MV-4-11 (cell line): ENCODE measurements around the gene BCAS1.
"Not testable (repeated sequence)": the region's sequence is repeated elsewhere in the genome, so short reads cannot be mapped to it uniquely, and the experiment has no call there.

Experiments used
- DNase-seq: peaks from one replicate; lab custom pipeline; 2025; lab: John Stamatoyannopoulos, UW

The BCAS1 gene

DNA sequence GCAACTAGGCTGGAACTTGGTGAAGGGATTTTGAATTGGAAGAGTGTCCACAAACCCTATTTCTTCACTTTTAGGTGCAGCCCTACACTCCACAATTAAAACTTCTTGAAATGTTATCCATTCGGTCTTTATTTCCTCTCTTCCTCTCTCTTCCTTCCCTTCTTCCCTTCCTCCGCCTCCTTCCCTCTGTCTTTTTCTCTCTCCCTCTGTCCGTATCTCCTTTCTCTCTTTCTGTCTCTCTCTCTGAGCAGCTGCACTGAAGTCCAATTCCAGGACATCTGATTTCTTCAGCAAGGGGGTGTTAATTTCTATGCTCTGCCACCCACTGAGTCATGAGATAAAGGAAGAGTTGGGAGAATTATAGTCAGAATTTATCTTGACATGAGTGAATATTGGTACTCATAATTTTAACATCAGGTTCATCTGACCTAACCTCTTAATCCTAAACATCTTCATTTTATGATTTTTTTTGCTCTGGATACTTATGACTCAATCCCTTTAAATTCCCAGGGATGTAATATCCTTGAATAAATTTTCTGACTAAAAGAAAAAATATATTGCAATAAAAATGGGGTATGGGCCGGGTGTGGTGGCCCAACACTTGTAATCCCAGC lies 84.2 kb downstream of the BCAS1 start:
- no peak for DNase-seq

DNA sequence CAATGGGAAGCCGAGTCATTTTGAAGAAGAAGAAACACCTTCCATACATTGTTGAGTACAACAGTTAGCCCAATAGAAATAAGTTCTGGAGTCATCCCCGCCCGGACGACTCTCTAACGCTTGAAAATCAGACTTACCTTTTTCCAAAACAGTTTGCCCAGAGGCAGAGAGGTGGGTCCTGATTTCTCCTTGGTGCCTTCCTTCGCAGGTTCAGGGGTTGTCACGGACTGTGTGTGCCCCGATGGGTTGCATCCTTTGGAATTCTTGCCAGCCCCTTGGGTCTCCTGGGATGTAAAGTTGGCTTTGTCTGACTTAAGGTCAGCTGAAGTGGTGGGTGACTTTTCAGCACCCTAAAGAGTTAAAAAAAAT lies 85.3 kb downstream of the BCAS1 start:
- DNase-seq = no peak

DNA sequence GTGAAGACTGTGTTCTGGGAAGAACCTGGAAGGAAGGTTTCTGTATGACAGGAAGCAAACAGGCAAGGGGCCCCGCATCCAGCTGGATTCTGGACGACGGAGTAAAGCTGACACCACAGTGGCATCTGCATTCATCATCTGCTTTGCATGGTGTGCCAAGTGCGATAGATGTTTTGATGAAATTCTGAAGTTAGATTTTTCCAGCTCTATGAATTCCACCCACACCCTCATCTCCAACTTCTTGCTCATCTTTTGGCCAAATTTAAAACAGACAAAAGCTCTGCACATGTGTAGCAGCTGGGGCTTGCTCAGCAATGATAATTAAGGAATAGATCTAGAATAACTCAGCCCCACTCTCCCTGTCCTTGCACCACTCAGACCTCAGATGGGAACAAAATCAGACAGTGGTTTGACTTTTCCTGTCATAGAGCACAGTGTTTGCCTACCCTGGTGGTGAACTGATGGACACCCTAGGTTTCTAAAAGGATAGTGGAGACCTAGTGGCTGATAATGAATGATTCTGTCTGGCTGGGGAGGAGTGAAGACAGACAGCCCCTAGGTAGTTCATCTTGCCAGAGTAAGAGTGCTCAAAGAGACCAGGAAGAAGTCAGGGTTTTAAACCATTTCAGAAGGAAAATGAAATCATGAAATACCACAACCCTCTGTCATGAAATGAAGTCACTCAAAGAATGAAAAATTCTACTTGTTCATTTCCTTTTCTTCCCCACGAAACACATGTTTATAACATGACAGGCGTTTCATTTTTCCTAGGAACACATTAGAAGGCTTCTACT lies 85.8 kb downstream of the BCAS1 start:
- no peak for DNase-seq

DNA sequence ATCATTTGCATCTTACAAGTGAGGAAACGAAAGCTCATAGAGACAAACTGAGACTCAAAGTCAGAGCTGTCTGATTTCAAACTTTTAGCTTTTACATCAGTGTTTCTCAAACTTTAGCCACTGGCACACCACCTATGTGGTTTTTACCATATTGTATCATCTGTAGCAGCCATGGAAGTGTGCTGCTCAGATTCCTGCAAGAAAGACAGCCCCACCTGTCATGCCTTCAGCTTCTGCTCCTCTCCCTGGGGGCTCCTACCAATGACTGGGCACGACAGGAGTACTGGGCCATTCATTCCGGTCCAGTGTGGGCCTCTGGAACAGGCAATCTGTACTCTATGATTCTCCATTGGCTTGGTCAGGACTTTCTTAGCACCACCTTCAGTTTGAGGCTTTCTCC lies 87.0 kb downstream of the BCAS1 start:
- no peak for DNase-seq

DNA sequence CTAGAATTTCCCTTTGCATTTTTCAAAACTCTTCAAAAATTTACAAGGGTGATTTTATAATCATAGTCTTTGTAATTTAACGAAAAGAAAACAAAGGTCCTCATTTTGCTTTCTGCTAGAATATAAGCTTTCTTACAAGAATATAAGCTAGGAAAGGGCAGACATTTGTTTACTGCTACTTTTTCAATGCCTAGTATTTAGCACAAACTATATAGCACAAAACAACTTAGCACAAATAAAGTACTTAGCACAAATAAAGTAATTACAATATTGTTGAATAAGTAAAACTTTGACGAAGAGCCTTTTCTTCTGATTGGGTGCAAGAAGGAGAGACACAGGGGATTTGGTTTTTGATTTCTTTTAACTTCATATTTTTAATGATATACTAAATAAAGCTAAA lies 87.8 kb downstream of the BCAS1 start:
- DNase-seq = no peak

DNA sequence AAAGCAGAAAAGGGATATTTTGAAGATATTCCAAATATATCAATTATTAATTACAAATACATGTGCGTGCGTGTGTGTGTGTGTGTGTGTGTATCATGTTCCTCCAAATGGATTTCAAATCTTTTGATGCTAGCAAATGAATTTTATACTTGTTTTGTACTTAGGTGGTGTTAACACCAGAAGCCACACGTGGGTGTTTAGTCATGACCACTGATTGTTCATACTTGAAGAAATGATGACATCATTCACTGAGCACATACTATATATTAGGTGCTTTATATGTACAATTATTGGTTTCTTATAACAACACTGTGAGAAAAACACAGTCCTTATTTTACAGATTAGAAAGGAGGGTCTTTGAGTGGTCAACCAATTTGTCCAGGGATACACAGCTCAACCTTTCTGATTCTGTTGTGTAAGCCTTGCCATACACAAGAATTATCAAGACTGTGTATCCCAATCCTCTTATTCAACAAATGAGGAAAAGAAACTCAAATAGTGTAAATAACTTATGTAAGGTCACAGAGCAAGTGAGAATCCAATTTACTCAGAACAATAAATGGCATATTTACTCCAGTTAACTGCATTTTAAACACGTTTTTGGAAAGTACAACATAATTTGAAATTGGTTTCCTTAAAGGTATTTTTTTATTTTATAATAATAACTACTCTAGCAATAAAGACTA lies 88.5 kb downstream of the BCAS1 start:
- no peak for DNase-seq

DNA sequence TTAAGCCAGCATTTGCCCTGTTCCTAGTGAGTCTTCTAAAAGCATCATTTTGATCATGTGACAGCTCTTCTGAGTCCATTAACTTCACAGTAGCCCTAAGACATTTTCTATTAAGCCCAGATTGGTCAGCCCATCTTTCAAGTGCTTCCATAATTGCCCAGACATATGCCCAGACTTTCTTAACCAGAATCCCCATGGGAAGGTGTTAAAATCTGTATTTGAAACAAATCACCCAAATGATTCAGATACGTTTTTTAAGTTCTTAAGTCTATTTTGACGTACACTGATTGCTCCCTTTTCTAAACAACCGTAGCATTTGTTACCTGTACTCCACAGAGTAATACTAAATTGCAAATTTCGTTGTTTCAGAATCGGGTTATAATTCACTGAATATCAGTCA lies 89.3 kb downstream of the BCAS1 start:
- DNase-seq = no peak

DNA sequence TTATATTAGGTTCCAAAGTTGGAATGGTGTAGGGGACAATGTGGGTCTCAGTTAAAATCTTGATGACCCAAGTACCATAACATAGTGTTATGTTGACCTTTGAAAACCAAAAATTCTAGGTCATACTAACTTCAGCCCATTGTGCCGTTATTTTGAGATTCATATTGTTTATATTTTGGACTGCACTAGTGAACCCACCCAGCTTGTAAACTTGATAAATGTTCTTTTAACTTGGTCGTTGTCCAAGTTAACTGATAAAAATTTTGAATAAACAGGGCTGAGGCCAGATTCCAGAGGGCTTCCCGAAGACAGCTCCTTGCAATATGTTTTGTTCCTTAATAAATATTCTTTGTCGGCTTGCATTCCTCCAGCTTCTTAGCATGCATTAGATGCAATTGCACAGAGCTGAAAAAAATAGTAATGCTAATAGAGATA lies 90.3 kb downstream of the BCAS1 start:
- DNase-seq = no peak

DNA sequence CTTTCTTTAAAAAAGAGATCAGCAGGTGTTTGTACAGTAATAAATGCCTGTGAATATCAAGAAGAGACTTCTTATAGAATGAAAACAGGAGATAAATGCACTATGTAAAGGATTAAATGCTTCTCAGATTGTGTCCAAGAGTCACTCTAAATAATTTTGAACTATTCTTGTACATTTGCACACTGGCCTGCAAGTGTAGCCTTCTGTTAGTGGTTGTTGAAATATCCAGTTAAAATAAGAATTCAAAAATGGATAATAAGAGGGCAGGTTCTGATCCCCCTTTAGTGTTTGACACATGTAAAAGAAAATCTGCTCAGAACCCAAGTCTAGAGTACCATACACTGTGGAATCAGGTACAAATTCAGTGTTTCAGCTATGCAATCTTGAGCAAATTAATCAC lies 91.9 kb downstream of the BCAS1 start:
- no peak for DNase-seq

DNA sequence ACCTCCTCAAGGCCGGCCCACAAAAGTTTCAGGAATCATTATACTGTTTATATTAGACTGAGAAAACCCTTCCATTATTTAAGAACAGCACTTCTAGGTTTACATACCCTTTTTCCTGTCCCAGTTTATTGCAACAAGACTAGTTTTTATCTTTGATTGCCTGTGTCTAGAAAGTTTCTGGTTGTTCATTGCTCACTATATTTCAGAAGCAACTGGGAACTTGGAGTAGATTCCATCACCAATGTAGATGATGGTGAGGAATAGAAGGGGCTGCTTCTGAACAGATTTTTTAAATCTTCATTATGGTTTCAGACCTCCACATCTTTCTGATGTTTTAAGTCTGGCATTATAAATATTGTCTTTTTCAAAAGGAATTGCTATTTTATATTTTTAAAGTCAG lies 93.0 kb downstream of the BCAS1 start:
- DNase-seq = no peak

DNA sequence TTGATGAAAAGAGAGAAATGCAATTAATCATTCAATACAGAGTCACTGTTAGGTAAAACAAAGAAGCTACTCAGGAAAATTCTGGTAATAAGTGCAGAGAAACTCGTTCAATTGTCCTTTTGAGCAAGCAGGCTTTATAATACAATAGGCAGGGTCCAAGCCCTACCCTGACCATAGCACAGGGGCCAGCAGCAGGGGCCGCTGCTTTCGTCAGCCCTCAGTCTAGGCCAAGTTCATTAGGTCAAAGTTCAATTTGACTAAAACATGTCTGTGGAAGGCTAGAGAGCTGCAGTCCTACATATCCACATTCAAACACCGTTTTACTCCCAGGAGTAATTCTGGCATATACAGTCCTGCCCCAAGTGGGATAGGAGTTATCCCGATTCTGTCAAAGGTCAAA lies 94.6 kb downstream of the BCAS1 start:
- no peak for DNase-seq

DNA sequence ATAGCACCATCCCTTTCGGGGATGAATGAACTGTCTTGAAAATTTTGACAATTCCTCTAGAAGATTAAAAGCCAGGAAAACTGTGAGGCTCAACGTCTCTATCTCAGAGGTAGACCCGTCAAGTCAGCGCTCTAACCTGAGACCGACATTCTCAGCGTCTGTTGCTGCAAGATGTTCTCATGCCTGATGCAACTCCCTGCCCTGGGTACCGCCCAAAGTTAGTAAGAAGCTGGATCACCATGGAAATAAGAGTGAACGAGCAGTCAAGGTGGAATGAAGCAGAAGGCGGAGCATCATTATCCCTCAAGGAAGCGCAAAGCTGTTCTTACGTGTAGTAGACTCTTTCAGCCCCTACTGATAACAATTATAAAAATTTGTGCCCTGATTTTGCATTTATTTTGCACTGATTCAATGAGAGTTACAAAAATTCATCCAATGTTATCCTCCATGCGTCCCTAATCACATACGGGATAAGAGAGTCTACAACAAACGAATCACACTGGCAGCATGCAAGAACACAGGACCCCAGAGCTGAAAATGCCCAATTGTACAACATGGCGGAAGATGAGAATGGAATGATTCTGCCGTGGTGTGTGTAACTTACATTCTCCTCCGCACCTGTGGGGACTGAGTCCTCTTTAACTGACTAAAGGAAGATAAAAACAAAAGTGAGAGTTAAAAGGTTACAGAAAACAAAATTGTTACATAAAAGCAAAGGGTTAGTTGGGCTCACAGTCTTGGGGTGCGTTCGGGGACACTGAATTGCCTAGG lies 95.4 kb downstream of the BCAS1 start:
- no peak for DNase-seq

DNA sequence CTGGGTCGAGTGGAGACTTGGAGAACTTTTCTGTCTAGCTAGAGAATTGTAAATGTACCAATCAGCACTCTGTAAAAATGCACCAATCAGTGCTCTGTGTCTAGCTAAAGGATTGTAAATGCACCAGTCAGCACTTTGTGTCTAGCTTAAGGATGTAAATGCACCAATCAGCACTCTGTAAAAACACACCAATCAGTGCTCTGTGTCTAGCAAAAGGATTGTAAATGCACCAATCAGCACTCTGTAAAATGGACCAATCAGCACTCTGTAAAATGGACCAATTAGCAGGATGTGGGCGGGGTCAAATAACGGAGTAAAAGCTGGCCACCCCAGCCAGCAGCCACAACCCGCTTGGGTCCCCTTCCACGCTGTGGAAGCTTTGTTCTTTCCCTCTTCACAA lies 96.5 kb downstream of the BCAS1 start:
- not testable (repeated sequence) for DNase-seq

DNA sequence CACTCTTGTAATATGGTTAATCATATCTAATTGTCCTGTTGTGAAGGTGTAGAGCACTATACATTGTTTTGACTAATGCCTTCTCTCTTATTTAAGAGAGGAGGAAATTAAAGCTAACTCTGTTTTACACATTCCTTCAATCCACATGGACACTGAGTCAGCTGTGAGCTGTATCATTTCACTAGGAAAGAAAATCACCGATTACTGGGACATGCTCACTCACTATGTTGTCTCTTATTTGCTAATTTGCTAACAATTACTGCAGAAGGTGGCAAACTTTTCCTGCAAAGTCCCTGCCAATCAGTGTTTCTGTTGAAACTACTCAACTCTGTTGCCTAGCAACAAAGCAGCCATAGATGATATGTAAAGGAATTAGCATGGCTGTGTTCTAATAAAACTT lies 98.2 kb downstream of the BCAS1 start:
- no peak for DNase-seq

DNA sequence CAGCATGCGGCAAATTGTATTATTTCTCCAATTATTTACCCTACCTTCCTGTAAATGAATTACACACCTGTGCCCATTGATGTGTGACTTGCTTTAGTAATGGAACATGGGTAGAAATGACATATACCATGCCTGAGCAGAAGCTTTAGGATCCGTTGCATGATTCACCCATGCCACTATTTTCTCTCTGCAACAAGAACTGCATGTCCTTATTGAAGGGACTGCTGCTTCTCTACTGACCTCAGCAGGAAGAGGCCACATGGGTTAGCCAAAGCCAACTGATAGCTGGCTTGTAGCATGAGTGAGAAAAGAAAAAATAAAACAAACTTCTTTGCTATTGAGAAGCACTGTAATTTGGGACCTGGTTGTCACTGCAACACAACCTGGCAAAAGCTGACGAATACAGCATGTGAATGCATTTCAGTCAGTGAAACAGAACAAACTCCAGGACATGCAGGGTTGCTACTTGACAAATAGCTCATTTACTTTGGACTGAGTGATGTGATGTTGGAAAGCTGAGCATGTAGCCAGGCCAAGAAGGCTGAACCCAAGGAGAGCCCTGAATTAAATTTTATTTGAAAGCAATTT lies 99.2 kb downstream of the BCAS1 start:
- DNase-seq = no peak

DNA sequence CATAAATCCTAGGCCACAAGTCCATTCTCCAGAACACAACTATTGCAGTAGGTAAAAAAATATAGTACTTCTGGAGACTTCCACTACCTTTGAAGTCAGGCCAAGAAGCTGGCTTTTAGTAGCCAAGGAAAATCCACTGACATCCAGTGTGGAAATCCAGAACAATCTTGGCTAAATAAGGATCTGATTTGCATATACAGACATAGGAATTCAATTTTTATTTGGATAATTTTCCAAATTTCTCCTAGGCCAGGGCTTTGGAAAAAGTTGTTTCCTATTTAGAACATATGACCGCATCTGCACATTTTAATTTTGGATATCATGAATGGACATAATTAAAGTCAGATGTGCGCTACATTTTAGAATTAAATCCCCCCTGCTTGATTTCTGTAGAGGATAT lies 100.2 kb downstream of the BCAS1 start:
- DNase-seq = no peak

DNA sequence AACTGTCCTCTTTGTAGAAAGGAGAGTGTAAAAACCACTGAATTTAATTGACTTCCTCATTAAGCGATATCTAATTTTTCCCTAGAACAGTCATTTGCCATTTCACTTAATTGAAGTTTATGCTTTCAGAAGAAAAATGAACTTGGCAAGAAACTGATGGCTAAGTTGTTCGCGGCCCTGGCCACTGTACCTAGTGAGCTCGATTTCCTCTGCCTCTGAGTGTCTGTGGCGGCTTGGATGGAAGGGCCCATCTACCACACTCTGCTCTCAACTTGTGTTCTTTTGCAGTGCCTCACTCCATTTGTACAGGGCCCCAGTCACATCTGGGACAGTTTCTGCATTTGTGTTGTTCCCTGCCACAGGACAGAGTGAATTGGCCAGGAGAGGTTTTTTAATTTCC lies 102.9 kb downstream of the BCAS1 start:
- peak; percentile 64 for DNase-seq

DNA sequence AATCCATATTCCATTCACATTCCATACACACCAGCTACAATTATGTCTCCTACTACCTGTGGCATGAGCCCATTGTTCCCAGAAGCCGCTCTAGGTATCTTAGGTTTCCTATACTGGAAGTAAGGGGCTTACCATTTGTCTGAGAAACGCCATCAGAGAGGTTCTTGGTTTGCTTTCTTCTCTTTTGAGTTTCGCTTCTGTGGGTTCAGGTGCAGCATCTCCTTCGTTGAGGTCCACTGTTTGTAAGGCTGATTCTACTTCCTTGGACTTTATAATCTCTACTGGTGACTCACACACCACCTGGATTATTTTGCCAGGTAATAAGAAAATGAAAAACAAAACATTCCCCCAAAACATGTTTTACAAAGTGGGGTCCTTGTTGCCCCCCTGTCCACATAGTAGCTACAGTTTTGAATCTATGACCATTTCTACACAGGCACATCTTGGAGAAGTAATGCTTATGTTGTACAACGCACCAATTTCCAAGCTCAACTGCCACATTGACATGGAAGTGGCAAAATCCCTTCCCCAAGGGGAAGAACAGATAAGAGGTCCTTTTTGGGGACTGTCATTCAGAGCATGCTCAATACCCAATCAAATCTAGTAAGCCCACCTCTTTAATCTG lies 103.5 kb downstream of the BCAS1 start:
- no peak for DNase-seq

DNA sequence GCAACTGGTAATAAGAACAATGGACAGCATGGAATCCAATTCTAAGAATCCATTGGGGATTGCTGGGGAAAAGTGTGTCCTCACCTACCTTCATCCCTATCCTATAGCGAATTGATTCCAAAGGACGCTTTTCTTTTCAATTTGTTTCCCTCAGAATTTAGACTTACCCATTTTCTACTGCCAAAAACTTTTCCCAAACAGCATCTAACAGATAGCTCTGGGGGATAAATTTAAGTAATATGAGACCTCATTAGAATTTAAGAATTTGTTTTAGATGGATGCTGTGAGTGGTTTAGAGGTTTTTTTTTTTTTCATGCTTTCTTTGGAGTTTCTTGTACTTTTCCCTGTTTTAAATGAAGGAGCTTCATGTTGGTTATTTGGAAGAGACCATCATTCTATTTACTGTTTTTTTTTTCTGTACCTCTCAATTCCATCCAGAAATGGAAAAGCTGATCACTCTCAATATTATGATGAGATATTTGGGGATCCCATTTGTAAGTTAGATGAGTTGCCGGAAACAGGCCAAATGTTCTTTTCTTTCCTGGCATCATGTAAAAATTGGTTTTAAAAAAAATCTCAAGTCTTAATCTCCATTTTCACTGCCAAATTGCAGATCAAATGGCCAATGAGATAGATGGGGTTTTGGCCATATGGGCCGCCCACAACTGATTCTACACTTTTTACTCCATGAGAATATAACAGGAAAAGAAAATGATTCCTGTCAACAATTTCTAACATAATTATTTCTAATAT lies 105.7 kb downstream of the BCAS1 start:
- no peak for DNase-seq

DNA sequence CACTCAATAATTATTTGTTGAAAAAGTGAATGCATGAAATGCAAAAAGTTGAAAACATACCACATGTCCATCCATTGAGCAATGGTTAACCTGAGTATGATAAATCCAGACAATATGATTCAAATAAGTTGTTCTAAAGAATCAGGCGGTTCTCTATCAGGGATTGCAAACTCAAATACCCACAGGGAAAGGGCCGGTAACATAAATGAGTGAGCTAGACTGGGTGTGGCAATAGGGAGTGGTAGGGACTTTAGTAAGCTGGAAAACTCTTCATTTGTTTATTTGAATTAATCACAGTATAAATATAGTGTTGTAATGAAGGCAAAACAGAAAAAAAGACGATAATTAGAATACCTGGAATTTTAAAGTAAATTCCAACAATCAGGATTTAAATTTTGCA lies 106.3 kb downstream of the BCAS1 start:
- DNase-seq = no peak

DNA sequence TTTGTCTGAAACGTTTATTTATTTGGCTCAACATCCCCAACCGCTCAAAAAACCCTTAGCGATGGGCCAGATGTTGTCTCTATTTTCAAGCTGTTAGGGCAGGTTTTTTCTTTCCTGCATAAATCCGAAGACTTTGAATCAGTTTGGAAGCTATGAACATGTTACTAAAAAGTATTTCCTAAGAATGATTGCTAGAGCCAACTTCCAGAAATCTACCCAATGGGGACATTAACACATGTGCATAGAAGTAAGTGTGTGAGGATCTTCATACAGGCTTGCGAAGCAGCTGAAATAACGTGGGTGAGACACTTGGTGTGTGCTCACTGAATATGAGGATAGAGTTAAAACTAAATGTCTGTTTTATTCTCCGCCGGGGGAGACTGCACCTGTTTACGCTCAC lies 106.8 kb downstream of the BCAS1 start:
- DNase-seq = no peak
